Measurements from ENCODE around the gene PCA3.

The PCA3 gene

DNA sequence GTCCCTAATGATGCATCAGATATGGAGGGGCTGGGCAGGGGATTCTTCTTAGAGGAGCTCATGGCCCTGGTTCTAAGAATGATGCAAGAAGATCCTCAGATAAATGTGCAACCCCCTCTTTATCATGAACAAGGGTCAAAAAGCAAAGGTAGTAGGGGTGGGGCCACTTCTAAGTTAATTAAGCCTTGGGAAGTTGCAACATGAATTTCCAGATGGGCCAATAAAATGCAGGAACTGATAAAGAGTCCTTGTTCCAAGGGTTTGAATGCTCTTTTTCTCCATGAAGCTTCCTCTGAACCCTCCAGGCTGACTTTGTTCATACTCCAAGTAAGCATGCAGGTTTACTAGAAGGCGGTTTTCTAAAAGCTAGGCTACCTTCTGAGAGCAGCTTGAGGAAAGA is 25.6 kb downstream of the PCA3 start:
- TF ChIP-seq, protein P1, sequence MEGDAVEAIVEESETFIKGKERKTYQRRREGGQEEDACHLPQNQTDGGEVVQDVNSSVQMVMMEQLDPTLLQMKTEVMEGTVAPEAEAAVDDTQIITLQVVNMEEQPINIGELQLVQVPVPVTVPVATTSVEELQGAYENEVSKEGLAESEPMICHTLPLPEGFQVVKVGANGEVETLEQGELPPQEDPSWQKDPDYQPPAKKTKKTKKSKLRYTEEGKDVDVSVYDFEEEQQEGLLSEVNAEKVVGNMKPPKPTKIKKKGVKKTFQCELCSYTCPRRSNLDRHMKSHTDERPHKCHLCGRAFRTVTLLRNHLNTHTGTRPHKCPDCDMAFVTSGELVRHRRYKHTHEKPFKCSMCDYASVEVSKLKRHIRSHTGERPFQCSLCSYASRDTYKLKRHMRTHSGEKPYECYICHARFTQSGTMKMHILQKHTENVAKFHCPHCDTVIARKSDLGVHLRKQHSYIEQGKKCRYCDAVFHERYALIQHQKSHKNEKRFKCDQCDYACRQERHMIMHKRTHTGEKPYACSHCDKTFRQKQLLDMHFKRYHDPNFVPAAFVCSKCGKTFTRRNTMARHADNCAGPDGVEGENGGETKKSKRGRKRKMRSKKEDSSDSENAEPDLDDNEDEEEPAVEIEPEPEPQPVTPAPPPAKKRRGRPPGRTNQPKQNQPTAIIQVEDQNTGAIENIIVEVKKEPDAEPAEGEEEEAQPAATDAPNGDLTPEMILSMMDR (IDR thresholded peaks at IDR 0.05; ENCODE audit: extremely low read depth, insufficient read depth, missing control alignments): no peak
- in situ Hi-C loops (cut with MboI; ENCODE audit: low pct_unique_long_range_greater_than_20kb, low sequenced_read_pairs, unreplicated experiment): no loop called here
- no peak for DNase-seq (ENCODE audit: low spot score)

DNA sequence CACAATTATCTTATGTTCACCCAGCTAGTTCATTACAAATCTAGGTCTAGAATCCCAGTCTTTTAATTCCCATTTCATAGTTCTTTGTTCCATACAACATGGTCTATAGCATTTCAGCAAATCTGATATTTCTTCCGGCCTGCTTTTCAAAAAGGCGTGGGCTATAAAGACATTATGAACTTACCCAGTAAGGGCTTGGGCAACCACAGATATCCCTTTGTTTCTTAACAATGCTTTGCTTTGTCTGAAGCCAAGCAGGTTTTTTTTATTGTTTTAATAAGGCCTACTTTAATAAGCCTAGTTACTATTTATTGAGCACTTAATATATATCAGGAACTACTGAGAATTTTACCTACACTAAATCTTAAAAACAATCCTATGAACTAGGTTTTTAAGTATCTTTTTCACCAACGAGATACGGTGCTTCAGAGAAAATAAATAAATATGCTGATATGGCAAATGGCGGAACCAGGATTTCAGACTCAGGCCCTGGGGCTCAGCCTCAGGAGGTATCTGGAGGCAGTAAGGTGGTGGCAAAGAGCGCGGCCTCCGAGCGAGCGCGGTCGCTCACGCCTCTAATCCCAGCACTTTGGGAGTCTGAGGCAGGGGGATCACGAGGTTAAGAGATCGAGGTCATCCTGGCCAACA is 29.7 kb downstream of the PCA3 start:
- no peak for DNase-seq (ENCODE audit: low spot score)

DNA sequence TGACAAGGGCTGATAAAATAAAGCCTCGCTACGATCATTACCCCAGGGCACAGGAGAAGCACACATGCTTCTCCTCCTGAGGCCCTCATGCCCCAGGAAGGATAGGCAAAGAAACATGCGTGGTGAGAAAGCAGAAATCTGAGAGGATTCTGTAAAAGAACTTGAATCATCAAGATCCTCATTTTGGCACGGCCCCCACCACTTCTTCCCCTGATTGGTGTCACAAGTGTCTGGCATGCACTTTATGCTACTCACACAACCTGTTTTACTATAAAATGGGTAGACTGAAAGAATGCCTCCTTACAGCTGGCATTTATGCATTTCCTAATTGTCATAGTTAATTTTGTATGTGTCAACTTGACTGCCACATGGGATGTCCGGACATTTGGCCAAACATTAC is 32.1 kb downstream of the PCA3 start:
- DNase-seq (ENCODE audit: low spot score): no peak
- in situ Hi-C loops (cut with MboI; ENCODE audit: low pct_unique_long_range_greater_than_20kb, low sequenced_read_pairs, unreplicated experiment): no loop called here
- TF ChIP-seq, protein P1 (IDR thresholded peaks at IDR 0.05; ENCODE audit: extremely low read depth, insufficient read depth, missing control alignments): no peak

More for the DNA sequence above, 29.7 kb downstream of the PCA3 start:
- TF ChIP-seq, protein P1 (IDR thresholded peaks at IDR 0.05; ENCODE audit: extremely low read depth, insufficient read depth, missing control alignments): no peak
- in situ Hi-C loops (cut with MboI; ENCODE audit: low pct_unique_long_range_greater_than_20kb, low sequenced_read_pairs, unreplicated experiment): no loop called here

DNA sequence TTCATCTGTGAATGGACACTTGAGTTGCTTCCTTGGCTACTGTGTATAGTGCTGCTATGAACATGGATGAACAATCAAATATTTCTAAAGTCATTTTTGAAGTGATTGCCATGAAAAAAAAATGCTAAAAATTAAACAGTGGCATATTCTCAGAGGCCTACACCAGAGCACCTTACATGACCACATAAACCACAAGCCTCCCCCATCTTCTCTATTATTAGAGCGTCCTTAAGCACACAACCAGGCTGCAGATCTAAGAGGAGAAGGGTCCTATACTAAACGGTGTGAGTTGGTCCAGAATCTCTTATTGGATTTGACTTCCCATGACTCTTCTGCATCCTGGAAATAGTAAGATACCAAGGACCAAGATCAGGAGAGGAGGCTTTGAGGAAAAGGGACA is 34.3 kb downstream of the PCA3 start:
- in situ Hi-C loops (cut with MboI; ENCODE audit: low pct_unique_long_range_greater_than_20kb, low sequenced_read_pairs, unreplicated experiment): no loop called here
- TF ChIP-seq, protein P1 (IDR thresholded peaks at IDR 0.05; ENCODE audit: extremely low read depth, insufficient read depth, missing control alignments): no peak
- DNase-seq (ENCODE audit: low spot score): peak; percentile 40

DNA sequence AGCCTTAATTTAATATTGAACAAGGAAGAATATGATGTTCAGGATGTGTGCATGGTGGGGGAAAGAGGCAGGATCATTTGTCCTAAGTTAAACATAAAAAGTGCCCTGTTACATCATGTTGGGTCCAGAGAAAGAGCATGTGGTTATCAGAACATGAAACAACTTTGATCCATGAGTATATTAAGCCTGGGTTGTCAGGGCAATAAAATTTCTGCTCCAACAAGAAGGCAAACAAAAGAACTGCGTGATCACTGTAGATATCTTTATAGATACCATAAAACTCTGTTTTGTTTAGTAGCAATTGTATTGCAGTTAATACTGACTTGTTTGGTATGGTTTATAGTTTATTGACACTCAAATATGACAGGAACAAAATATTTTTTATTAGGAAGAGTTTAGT is 35.2 kb downstream of the PCA3 start:
- in situ Hi-C loops (cut with MboI; ENCODE audit: low pct_unique_long_range_greater_than_20kb, low sequenced_read_pairs, unreplicated experiment): no loop called here
- TF ChIP-seq, protein P1 (IDR thresholded peaks at IDR 0.05; ENCODE audit: extremely low read depth, insufficient read depth, missing control alignments): no peak
- DNase-seq (ENCODE audit: low spot score): no peak

DNA sequence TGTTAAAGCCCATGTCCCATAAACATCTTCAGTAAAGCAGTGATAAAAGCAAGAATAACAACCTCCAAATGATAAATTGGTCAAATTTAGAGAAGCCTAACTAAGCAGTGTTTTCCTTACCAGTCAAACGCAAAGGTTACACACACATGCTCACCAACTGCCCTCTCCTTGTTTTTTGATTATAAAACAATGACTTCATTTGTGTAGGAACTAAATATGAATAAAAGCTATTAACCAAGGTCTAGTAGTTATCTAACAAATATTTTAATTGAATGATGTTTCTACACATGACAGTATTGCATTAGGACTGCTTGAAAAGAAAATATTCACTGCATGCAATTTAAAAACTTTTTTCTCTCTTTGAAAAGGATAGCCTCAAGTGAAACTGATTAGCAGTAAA is 36.7 kb downstream of the PCA3 start:
- in situ Hi-C loops (cut with MboI; ENCODE audit: low pct_unique_long_range_greater_than_20kb, low sequenced_read_pairs, unreplicated experiment): loop anchor here (25.0 kb wide), 2 partner anchors 186 to 336 kb away; no protein-coding TSS in a partner anchor
- DNase-seq (ENCODE audit: low spot score): no peak
- TF ChIP-seq, protein P1 (IDR thresholded peaks at IDR 0.05; ENCODE audit: extremely low read depth, insufficient read depth, missing control alignments): no peak
